Esophagus squamous epithelium (tissue), 5 donors: Measurements from ENCODE around the gene VILL. TPM values are rescaled to one million over a fixed set of nuclear protein-coding genes. Genes with fewer than 3 reads are reported as not detected.

Source experiments
- DNase-seq: peaks from one replicate; lab custom pipeline; 2025; lab: John Stamatoyannopoulos, UW
- H3K27ac ChIP-seq, 4 donors: fragments of 200-600 bp; sonication (generic); one replicate each; pipeline ENCODE4 v1.5.1; 2016 to 2019; ENCODE audit warnings: mild to moderate bottlenecking in 1 of 4
- H3K27me3 ChIP-seq, 4 donors: fragments of 200-600 bp; sonication (generic); 1 replicate in 3 of 4; 2 replicates in 1 of 4; pipeline versions ENCODE4 v1.5.1 to v1.6.0; 2017 to 2021; ENCODE audit warnings: antibody characterized with exemption in 1 of 4
- H3K36me3 ChIP-seq, 3 donors: fragments of 200-600 bp; sonication (generic); one replicate each; pipeline ENCODE4 v1.5.1; 2016 to 2019
- H3K4me1 ChIP-seq, 3 donors: fragments of 200-600 bp; sonication (generic); one replicate each; pipeline ENCODE4 v1.5.1; 2017 to 2019
- H3K4me3 ChIP-seq, 4 donors: fragments of 200-600 bp; sonication (generic); 1 replicate in 3 of 4; 2 replicates in 1 of 4; pipeline ENCODE4 v1.5.1; 2016 to 2019; ENCODE audit warnings: mild to moderate bottlenecking in 2 of 4, moderate library complexity in 1 of 4
- H3K9me3 ChIP-seq, 3 donors: fragments of 200-600 bp; sonication (generic); one replicate each; pipeline ENCODE4 v1.5.1; 2016 to 2019
- POLR2A ChIP-seq, 4 donors: fragments of 450-650 bp; IDR thresholded peaks; one replicate each; pipeline ENCODE4 v1.6.1; 2017; ENCODE audit warnings: antibody characterized with exemption in 4 of 4, mild to moderate bottlenecking in 4 of 4, moderate library complexity in 3 of 4
- WGBS, 2 donors: methylation state at CpG; one replicate each; pipeline ENCODE4 v1.1.5; 2018; 5-methylcytosine and 5-hydroxymethylcytosine counted together
- intact Hi-C: fragments of 100-400 bp; cut with DNase I; formaldehyde crosslinking; loops from one replicate; pipeline ENCODE4 v1.15.0; 2022
- total RNA-seq, 4 donors: library from RNA; depleted of rRNA; stranded (reverse); fragments of >200 nt; gene quantifications; one replicate each; pipeline ENCODE4 v1.1.0, GENCODE V29; 2016
- TF ChIP-seq, protein P1 (sequence below), 6 experiments: fragments of 450-650 bp in 4 of 6; fragments of 200-600 bp in 2 of 6; sonication (generic) in 2 of 6; IDR thresholded peaks; one replicate each; pipeline ENCODE4 v1.5.1; 2016 to 2019; ENCODE audit warnings: antibody characterized with exemption in 6 of 6, mild to moderate bottlenecking in 4 of 6, moderate library complexity in 4 of 6
- donor health status: DM: yes; HTN: yes; CAD: no.

The VILL gene
- total RNA-seq, 4 donors from 2014 or later, result 5.5 to 13.0 (median 6.1) TPM

DNA sequence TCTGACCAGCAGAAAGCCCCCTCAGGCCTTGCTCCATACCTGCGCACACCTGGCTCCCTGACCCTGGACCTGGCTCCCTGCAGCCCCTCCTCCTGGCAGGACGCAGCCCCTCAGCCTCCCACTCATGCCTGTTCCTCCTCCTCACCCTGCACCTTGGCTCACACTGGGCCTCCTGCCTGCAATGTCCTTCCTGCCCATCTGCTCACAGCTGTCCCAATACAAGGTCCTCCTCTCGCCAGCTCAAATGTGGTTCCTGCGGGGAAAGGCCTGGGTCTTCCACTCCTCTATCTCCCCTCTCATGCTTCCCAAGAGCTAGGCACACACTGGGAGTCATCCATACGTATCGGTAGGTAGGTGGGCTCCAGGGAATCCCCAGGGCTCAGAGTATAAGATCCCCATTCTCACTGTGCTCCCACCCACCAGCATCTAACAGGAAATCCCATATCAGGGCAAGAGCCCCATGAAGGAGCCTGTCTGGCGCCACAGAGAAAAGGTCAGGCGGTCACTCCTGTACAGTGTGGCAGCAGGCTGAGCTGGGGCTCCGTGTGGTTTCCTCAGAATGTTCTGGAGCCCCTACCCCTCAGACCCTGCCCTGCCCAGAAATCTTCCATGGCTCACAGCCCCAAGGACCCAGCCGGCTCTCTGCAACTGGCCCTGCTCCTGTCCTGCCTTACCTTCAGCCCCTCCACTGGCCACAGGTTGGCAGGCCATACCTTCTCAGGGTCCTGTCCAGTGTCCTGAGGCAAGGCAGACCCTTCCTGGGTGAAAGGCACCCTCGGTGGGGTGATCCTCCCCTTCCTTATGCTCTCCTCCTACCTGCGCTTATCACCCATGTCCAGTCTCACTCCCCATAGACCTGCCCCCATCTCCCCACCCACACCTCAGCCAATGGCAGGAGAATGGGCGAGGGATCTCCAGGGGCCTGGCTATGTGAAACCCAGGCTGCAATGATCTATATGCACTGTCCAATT is 28.0 kb downstream of the VILL start:
- Histone ChIP-seq H3K9me3 (peaks cover 0 to 6% (median 0%) of the 10 kb centered on the region in 3 donors), H3K36me3 (peaks cover 7 to 75% (median 20%) of the 10 kb centered on the region in 3 donors), H3K27me3 (no peaks in the 10 kb centered on the region), H3K4me1 (peaks cover 0 to 13% (median 0%) of the 10 kb centered on the region in 3 donors), H3K27ac (no peak overlapping the region), H3K4me3 (no peak overlapping the region)
- DNase-seq, result no peak
- TF ChIP-seq POLR2A (IDR thresholded peaks at IDR 0.05), result no peak
- TF ChIP-seq, protein P1, sequence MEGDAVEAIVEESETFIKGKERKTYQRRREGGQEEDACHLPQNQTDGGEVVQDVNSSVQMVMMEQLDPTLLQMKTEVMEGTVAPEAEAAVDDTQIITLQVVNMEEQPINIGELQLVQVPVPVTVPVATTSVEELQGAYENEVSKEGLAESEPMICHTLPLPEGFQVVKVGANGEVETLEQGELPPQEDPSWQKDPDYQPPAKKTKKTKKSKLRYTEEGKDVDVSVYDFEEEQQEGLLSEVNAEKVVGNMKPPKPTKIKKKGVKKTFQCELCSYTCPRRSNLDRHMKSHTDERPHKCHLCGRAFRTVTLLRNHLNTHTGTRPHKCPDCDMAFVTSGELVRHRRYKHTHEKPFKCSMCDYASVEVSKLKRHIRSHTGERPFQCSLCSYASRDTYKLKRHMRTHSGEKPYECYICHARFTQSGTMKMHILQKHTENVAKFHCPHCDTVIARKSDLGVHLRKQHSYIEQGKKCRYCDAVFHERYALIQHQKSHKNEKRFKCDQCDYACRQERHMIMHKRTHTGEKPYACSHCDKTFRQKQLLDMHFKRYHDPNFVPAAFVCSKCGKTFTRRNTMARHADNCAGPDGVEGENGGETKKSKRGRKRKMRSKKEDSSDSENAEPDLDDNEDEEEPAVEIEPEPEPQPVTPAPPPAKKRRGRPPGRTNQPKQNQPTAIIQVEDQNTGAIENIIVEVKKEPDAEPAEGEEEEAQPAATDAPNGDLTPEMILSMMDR (IDR thresholded peaks at IDR 0.05), result no peak
- WGBS, 2 donors, result 90 to 93% methylated on average over 6 of the region's 13 CpGs
- intact Hi-C loops, result no loop called here

DNA sequence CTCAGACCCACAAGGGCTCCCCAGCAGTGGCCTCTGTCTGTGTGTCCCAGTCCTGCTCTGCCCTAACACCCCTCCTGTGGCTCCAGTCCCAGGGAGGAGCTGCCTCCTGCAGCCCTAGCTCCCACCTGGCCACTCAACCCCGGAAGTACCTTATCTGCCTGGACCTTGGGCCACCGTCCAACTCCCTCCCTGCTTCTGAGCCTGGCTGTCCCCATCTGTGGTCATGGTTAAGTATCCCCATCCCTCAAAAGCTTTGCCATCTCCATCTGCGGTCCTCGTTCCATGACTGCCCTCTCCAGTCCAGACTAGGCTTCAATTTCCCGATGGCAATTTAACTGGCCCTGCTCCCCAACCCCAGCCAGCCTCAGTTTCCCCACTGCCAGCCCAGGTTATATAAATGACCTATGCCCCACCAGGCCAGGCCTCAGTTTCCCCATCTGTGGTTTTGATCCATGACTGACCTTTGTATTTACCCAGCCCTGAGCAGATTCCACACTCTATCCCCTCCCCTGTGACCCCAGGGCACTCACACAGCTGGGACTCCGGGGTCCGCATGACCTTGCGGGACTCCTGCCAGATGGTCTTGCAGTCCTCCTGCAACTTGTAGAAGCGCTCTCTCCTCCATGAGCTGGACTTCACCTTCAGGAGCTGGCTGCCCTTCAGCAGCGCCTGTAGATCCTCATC is 29.2 kb downstream of the VILL start:
- Histone ChIP-seq H3K27ac (no peak overlapping the region), H3K4me1 (peaks cover 0 to 21% (median 0%) of the 10 kb centered on the region in 3 donors), H3K4me3 (no peak overlapping the region), H3K27me3 (no peaks in the 10 kb centered on the region), H3K36me3 (peaks cover 7 to 63% (median 20%) of the 10 kb centered on the region in 3 donors), H3K9me3 (peaks cover 0 to 6% (median 0%) of the 10 kb centered on the region in 3 donors)
- intact Hi-C loops, result no loop called here
- no peak for DNase-seq
- TF ChIP-seq POLR2A (IDR thresholded peaks at IDR 0.05), result no peak
- TF ChIP-seq, protein P1 (IDR thresholded peaks at IDR 0.05), result no peak
- 84 to 91% methylated on average over 9 to 10 of the region's 10 CpGs for WGBS, 2 donors

DNA sequence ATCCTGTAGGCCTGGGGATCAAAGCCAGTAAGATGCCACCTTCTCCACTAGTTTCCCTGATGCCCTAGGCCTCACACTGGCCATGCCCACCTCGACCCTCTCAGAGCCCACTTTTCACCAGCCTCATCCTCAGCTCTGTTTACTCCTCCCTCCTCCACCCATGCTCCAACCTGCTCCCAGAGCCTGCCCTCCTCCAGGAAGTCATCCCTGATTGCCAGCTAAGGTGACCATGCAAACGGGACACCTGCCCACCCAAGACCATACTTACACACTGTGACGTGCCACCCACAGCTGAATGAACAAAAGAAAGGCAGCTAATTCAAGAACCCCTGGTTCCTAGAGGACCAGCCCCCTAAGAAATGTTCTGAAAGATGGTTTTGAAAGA is 29.7 kb downstream of the VILL start:
- 71 to 80% methylated on average over 1 to 2 of the region's 3 CpGs for WGBS, 2 donors
- TF ChIP-seq, protein P1 (IDR thresholded peaks at IDR 0.05), result no peak
- no peak for TF ChIP-seq POLR2A (IDR thresholded peaks at IDR 0.05)
- peaks cover 7 to 58% (median 20%) of the 10 kb centered on the region in 3 donors for H3K36me3 ChIP-seq

DNA sequence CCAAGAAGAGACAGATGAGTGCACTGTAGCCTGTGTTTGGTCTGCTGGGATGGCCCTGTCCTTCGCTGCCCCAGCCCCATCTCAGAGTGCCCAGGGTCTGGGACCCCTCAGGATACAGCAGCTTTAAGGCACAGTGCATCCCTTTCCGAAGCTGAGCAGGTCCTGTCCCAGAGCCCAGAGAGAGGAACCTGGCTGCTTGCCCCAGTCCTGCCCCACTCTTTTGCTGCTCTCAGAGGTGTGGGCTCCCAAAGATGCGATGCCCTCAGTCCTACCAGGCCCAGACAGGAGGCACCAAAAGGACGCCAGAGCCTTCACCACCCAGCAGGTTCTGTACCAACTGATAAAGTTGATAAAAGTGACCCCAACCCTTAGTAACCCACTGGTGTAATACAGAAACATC is 30.6 kb downstream of the VILL start:
- H3K27me3 ChIP-seq, result no peaks in the 10 kb centered on the region
- H3K9me3 ChIP-seq, result peaks cover 0 to 3% (median 0%) of the 10 kb centered on the region in 3 donors
- peaks cover 10 to 33% (median 11%) of the 10 kb centered on the region in 3 donors for H3K4me1 ChIP-seq
- H3K27ac ChIP-seq, result no peak overlapping the region
- TF ChIP-seq, protein P1 (IDR thresholded peaks at IDR 0.05), result no peak
- no peak for TF ChIP-seq POLR2A (IDR thresholded peaks at IDR 0.05)
- no peak overlapping the region for H3K4me3 ChIP-seq
- no peak for DNase-seq
- intact Hi-C loops, result no loop called here
- 93% methylated on average over 2 to 4 of the region's 4 CpGs for WGBS, 2 donors
- H3K36me3 ChIP-seq, result peaks cover 7 to 49% (median 15%) of the 10 kb centered on the region in 3 donors

More for the DNA sequence above, 29.7 kb downstream of the VILL start:
- H3K9me3 ChIP-seq, result peaks cover 0 to 6% (median 0%) of the 10 kb centered on the region in 3 donors
- no peaks in the 10 kb centered on the region for H3K27me3 ChIP-seq
- intact Hi-C loops, result no loop called here
- H3K27ac ChIP-seq, result no peak overlapping the region
- no peak overlapping the region for H3K4me3 ChIP-seq
- DNase-seq, result no peak
- peaks cover 1 to 24% (median 2%) of the 10 kb centered on the region in 3 donors for H3K4me1 ChIP-seq
